ENCODE measurements around the gene NBDY.

Gene NBDY

GRCh38 chrX:56733459-56734046 lies 4.5 kb downstream of the NBDY start:
- no peak for TF ChIP-seq MAX (IDR thresholded peaks at IDR 0.05; ENCODE audit: low read depth, low read length)
- TF ChIP-seq MYC (IDR thresholded peaks at IDR 0.05; ENCODE audit: low read depth, low read length) = 0 out of 2 replicates have a peak, but pooled peaks have one; percentile 12
- peak; percentile 30 for TF ChIP-seq CTCF (IDR thresholded peaks at IDR 0.05; ENCODE audit: low read depth, low read length)
- TF ChIP-seq POLR2A (IDR thresholded peaks at IDR 0.05; ENCODE audit: extremely low read depth, insufficient read length) = no peak
- peak; percentile 51 for DNase-seq (ENCODE audit: low read depth)
- H3K4me3 ChIP-seq (ENCODE audit: low read depth, low read length) = no peak overlapping the region

DNA sequence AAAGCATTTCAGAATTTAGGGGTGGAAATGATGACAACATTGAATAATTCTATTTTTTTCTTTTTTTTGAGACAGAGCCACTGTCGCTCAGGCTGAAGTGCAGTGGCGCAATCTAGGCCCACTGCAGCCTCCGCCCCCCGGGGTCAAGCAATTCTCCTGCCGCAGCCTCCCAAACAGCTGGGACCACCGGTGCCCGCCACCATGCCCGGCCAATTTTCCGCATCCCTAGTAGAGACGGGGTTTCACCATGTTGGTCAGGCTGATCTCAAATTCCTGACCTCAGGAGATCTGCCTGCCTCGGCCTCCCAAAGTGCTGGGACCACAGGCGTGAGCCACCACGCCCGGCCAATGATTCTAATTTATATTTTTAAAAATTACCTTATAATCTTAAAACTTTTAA lies 7.2 kb downstream of the NBDY start:
- H3K4me3 ChIP-seq (ENCODE audit: low read depth, low read length) = no peak overlapping the region
- DNase-seq (ENCODE audit: low read depth) = no peak
- TF ChIP-seq MAX (IDR thresholded peaks at IDR 0.05; ENCODE audit: low read depth, low read length) (no peak), POLR2A (IDR thresholded peaks at IDR 0.05; ENCODE audit: extremely low read depth, insufficient read length) (no peak), CTCF (IDR thresholded peaks at IDR 0.05; ENCODE audit: low read depth, low read length) (no peak), MYC (IDR thresholded peaks at IDR 0.05; ENCODE audit: low read depth, low read length) (no peak)

GRCh38 chrX:56738670-56739069 lies 9.6 kb downstream of the NBDY start:
- DNase-seq (ENCODE audit: low read depth) = no peak
- no peak overlapping the region for H3K4me3 ChIP-seq (ENCODE audit: low read depth, low read length)
- no peak for TF ChIP-seq CTCF (IDR thresholded peaks at IDR 0.05; ENCODE audit: low read depth, low read length)
- no peak for TF ChIP-seq POLR2A (IDR thresholded peaks at IDR 0.05; ENCODE audit: extremely low read depth, insufficient read length)
- TF ChIP-seq MAX (IDR thresholded peaks at IDR 0.05; ENCODE audit: low read depth, low read length) = no peak

DNA sequence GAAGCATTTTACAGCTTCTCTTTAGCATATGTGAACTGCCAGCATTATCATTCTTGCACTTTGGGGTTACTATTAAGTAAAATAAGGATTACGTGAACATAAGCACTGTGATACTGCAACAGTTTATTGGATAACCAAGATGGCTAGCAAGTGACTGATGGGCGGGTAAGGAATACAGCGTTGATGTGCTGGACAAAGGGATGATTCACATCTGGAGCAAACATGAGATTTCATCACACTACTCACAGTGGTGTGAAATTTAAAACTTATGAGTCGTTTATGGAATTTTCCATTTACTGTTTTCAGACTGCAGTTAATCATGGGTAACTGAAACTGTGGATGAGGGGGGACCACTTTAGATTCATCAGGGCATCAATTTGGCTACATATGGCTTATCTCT lies 16.0 kb downstream of the NBDY start:
- TF ChIP-seq MYC (IDR thresholded peaks at IDR 0.05; ENCODE audit: low read depth, low read length) (no peak), CTCF (IDR thresholded peaks at IDR 0.05; ENCODE audit: low read depth, low read length) (no peak), MAX (IDR thresholded peaks at IDR 0.05; ENCODE audit: low read depth, low read length) (no peak), POLR2A (IDR thresholded peaks at IDR 0.05; ENCODE audit: extremely low read depth, insufficient read length) (no peak)
- H3K4me3 ChIP-seq (ENCODE audit: low read depth, low read length) = no peak overlapping the region
- peak; percentile 27 for DNase-seq (ENCODE audit: low read depth)

- no peak overlapping the region for H3K4me3 ChIP-seq (ENCODE audit: low read depth, low read length)
- DNase-seq (ENCODE audit: low read depth) = no peak
- TF ChIP-seq MYC (IDR thresholded peaks at IDR 0.05; ENCODE audit: low read depth, low read length) = no peak
Observed at GRCh38 chrX:56746996-56747395, 18.0 kb downstream of the NBDY start.

GRCh38 chrX:56751071-56751470 lies 22.0 kb downstream of the NBDY start:
- no peak overlapping the region for H3K4me3 ChIP-seq (ENCODE audit: low read depth, low read length)
- no peak for DNase-seq (ENCODE audit: low read depth)
- TF ChIP-seq MYC (IDR thresholded peaks at IDR 0.05; ENCODE audit: low read depth, low read length) (no peak), MAX (IDR thresholded peaks at IDR 0.05; ENCODE audit: low read depth, low read length) (no peak), CTCF (IDR thresholded peaks at IDR 0.05; ENCODE audit: low read depth, low read length) (no peak), POLR2A (IDR thresholded peaks at IDR 0.05; ENCODE audit: extremely low read depth, insufficient read length) (no peak)

Data from NB4 (cell line).